Large intestine (tissue), 3 donors: ENCODE results near the gene PLXNA2. TPM values are rescaled to one million over a fixed set of nuclear protein-coding genes. Genes with fewer than 3 reads are reported as not detected.
A peak's percentile ranks its signal among the peaks of the same experiment; 100 is the strongest.

Experiments
- DNase-seq, 2 donors: peaks; one replicate each; pipeline versions ENCODE4 v3.0.0 to v3.0.0-alpha.2; 2013
- H3K27ac ChIP-seq: one replicate; pipeline ENCODE4 v1.5.1; 2013; ENCODE audit warnings: low read length
- H3K27me3 ChIP-seq: 2 replicates; pipeline ENCODE4 v1.6.1; 2013; ENCODE audit warnings: low read length; ENCODE audit not compliant: control insufficient read depth, insufficient read depth
- H3K36me3 ChIP-seq: 2 replicates; pipeline ENCODE4 v1.6.1; 2013; ENCODE audit warnings: low read length; ENCODE audit not compliant: control insufficient read depth, insufficient read depth
- H3K4me1 ChIP-seq: one replicate; pipeline ENCODE4 v1.6.1; 2013; ENCODE audit warnings: low read length; ENCODE audit not compliant: control insufficient read depth, insufficient read depth
- H3K4me3 ChIP-seq: one replicate; pipeline ENCODE4 v1.5.1; 2013; ENCODE audit warnings: low read length
- H3K9me3 ChIP-seq: one replicate; pipeline ENCODE4 v1.6.1; 2013; ENCODE audit warnings: mild to moderate bottlenecking, low read depth, low read length, moderate library complexity; ENCODE audit not compliant: control insufficient read depth
- WGBS: methylation state at CpG from one replicate; pipeline ENCODE4 v1.1.5; 2013; ENCODE audit warnings: low lambda C conversion rate; ENCODE audit not compliant: insufficient coverage; 5-methylcytosine and 5-hydroxymethylcytosine counted together
- polyA plus RNA-seq: library from polyadenylated mRNA; unstranded; fragments of 120-200 nt; gene quantifications from one replicate; pipeline ENCODE4 v1.2.1, GENCODE V29; 2013

Gene PLXNA2
- polyA plus RNA-seq, 1 donor: 11.7 TPM

DNA sequence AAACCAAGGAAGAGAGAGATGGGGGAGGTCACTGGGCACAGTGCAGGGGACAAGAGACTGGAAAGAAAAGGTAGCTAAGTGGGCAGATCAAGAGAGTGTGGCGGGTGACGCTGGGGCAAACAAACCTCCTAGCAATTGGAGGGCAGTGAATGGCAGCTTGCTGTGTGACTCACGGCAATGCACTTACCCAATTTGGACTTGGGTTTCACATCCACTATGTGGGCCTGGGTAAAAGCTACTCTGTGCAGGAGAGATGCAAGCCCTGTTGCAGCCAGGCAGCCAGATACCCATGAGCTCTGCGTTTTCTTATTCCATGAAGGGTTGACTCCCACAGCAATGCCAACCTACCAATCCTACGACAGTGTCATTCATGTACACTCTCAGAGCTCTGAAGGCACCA lies 9.5 kb downstream of the PLXNA2 start:
- Histone ChIP-seq H3K4me3 (no peak overlapping the region), H3K9me3 (no peaks in the 10 kb centered on the region), H3K27ac (no peak overlapping the region), H3K36me3 (peaks cover under 1% of the 10 kb centered on the region), H3K4me1 (peaks cover 41% of the 10 kb centered on the region), H3K27me3 (no peaks in the 10 kb centered on the region)
- no peak for DNase-seq
- WGBS: no CpG with 5 or more reads among the region's 5 CpGs

DNA sequence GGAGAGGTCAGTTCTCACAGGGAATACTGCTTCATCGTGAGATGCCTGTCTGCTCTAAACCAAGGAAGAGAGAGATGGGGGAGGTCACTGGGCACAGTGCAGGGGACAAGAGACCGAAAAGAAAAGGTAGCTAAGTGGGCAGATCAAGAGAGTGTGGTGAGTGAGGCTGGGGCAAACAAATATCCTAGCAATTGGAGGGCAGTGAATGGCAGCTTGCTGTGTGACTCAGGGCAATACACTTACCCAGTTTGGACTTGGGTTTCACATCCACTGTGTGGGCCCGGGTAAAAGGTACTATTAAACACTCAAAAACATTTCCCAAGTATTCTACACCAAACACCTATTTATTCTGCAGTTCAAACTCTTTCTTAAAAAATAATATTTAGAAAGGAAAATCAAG lies 10.2 kb downstream of the PLXNA2 start:
- WGBS: 75% methylated on average over 1 of the region's 3 CpGs
- H3K27me3 ChIP-seq: no peaks in the 10 kb centered on the region
- no peak for DNase-seq
- H3K4me3 ChIP-seq: no peak overlapping the region
- H3K36me3 ChIP-seq: peaks cover 2% of the 10 kb centered on the region
- peaks cover 33% of the 10 kb centered on the region for H3K4me1 ChIP-seq
- no peaks in the 10 kb centered on the region for H3K9me3 ChIP-seq
- no peak overlapping the region for H3K27ac ChIP-seq

DNA sequence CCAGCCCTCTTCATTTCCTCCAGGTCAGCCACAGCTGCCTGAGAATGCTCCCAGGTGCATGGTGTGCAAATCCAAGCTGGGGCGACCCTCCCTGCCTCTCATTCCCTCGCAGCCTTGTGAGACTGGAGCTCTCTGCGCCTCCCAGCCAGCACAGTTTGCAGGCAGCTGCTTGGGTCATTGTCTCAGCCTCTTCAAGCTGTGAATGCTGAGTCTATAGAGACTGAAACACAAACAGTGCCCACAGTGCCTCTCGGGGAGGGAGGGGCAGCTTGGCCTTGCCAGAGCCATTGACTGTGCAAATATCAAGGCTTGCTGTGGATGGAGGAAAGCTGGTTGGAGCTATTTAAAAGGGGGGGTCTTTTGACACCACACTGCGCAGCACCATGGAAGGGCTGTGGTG lies 10.6 kb downstream of the PLXNA2 start:
- H3K27ac ChIP-seq: no peak overlapping the region
- no peak overlapping the region for H3K4me3 ChIP-seq
- H3K9me3 ChIP-seq: no peaks in the 10 kb centered on the region
- H3K36me3 ChIP-seq: peaks cover 2% of the 10 kb centered on the region
- H3K27me3 ChIP-seq: no peaks in the 10 kb centered on the region
- WGBS: no CpG with 5 or more reads among the region's 5 CpGs
- H3K4me1 ChIP-seq: peaks cover 30% of the 10 kb centered on the region
- DNase-seq: peak in 1 of 2 donors; percentile 34

- peaks cover 2% of the 10 kb centered on the region for H3K36me3 ChIP-seq
- H3K4me1 ChIP-seq: peaks cover 27% of the 10 kb centered on the region
- DNase-seq: no peak
- H3K4me3 ChIP-seq: no peak overlapping the region
- no peak overlapping the region for H3K27ac ChIP-seq
- no CpG with 5 or more reads among the region's 3 CpGs for whole genome bisulfite sequencing
- H3K27me3 ChIP-seq: no peaks in the 10 kb centered on the region
- H3K9me3 ChIP-seq: no peaks in the 10 kb centered on the region
Observed at GRCh38 chr1:208232662-208233038, 11.5 kb downstream of the PLXNA2 start.

GRCh38 chr1:208231881-208232661 lies 12.1 kb downstream of the PLXNA2 start:
- Histone ChIP-seq H3K4me1 (peaks cover 27% of the 10 kb centered on the region), H3K27me3 (no peaks in the 10 kb centered on the region), H3K4me3 (no peak overlapping the region), H3K36me3 (peaks cover 2% of the 10 kb centered on the region), H3K9me3 (no peaks in the 10 kb centered on the region), H3K27ac (no peak overlapping the region)
- DNase-seq: no peak
- WGBS: 56% methylated on average over 2 of the region's 7 CpGs

GRCh38 chr1:208230668-208231529 lies 13.3 kb downstream of the PLXNA2 start:
- H3K27ac ChIP-seq: no peak overlapping the region
- no peaks in the 10 kb centered on the region for H3K9me3 ChIP-seq
- H3K27me3 ChIP-seq: no peaks in the 10 kb centered on the region
- H3K4me3 ChIP-seq: no peak overlapping the region
- peaks cover 2% of the 10 kb centered on the region for H3K36me3 ChIP-seq
- DNase-seq: no peak
- H3K4me1 ChIP-seq: peaks cover 17% of the 10 kb centered on the region
- 14% methylated on average over 1 of the region's 15 CpGs for WGBS

- peaks cover 4% of the 10 kb centered on the region for H3K4me1 ChIP-seq
Observed at GRCh38 chr1:208228550-208228949, 15.6 kb downstream of the PLXNA2 start.

GRCh38 chr1:208228026-208228425 lies 16.2 kb downstream of the PLXNA2 start:
- no peaks in the 10 kb centered on the region for H3K4me1 ChIP-seq
- H3K9me3 ChIP-seq: no peaks in the 10 kb centered on the region
- H3K27me3 ChIP-seq: no peaks in the 10 kb centered on the region
- DNase-seq: no peak
- H3K27ac ChIP-seq: no peak overlapping the region
- H3K4me3 ChIP-seq: no peak overlapping the region
- peaks cover 2% of the 10 kb centered on the region for H3K36me3 ChIP-seq
- no CpG with 5 or more reads among the region's 3 CpGs for WGBS

More at GRCh38 chr1:208228550-208228949, 15.6 kb downstream of the PLXNA2 start:
- no peak for DNase-seq
- H3K9me3 ChIP-seq: no peaks in the 10 kb centered on the region
- no peak overlapping the region for H3K27ac ChIP-seq
- WGBS: no CpG with 5 or more reads among the region's 2 CpGs
- H3K27me3 ChIP-seq: no peaks in the 10 kb centered on the region
- peaks cover 2% of the 10 kb centered on the region for H3K36me3 ChIP-seq
- no peak overlapping the region for H3K4me3 ChIP-seq

DNA sequence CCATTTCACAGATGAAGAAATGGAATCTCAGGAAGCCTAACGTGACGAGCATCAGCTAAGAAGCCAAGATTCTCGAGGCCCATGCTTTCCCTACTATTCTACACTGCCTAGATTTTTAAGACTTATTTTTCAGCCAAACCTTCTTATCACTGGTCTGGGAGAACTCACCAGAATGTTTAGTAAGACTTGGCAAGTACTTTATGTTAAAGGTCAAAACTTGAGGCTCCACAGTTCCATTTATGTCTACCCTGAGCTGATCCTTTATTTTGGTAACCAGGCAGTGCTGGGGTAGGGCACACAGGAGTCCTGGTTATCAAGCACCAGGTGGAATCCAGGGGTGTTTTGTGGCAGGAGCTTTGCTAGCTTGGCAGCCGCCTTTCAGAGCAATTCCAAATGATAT lies 16.8 kb downstream of the PLXNA2 start:
- Histone ChIP-seq H3K36me3 (peaks cover 6% of the 10 kb centered on the region), H3K9me3 (no peaks in the 10 kb centered on the region), H3K27ac (no peak overlapping the region), H3K27me3 (no peaks in the 10 kb centered on the region), H3K4me3 (no peak overlapping the region), H3K4me1 (no peaks in the 10 kb centered on the region)
- WGBS: 100% methylated on average over 2 of the region's 4 CpGs
- no peak for DNase-seq

DNA sequence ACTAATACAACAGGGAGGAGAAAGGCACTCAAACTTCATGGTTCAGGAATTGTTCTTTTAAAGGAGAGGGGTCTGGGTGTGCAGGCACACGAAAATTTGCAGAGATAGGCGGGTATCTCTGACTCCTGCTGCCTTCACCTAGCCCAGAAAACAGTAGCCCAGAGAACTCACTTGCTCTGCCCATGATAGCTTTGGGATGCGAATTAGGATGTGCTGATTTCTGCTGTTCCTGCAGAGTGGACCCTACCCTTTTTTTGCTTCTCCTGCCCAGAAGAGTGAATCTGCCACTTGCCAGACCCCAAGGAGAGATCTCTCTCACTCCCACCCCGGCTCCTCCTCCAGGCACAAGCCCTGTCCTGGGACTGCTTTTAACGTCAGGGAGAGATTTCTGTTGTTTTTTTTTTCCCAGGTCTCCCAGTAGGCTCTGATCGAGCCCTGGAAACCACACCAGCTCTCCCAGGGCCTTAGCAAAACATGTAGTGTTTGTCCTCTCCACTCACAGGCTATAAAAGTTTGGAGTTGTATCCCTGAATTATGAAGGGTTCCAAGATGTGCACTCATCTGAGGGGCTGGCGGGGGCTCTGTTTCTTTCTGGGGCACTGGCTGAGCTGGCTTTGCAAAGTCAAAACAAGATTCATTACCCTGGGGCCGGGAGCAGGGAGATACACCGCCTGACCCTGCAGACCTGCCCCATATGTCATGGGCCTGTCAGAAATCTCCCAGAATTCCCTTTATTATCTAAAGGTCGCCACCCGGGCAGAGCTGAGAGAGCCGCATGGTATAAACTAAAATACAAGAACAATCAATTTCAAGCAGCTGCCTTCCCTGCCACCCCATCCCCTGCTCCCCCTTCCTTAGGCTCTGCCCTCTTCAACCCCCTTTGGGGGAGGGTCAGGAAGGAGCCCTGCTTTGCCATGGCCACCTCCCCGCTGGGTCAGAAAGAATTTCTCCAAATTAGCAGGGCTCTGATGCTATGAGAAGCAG lies 17.9 kb downstream of the PLXNA2 start:
- 24% methylated on average over 3 of the region's 13 CpGs for WGBS
- Histone ChIP-seq H3K4me3 (no peak overlapping the region), H3K36me3 (peaks cover 6% of the 10 kb centered on the region), H3K4me1 (no peaks in the 10 kb centered on the region), H3K27ac (no peak overlapping the region), H3K27me3 (no peaks in the 10 kb centered on the region), H3K9me3 (no peaks in the 10 kb centered on the region)
- DNase-seq: no peak
